HG03575 (cell line): ENCODE measurements around the gene SNAP29.
"Not testable (repeated sequence)": the region's sequence is repeated elsewhere in the genome, so short reads cannot be mapped to it uniquely, and the experiment has no call there.

Experiments
- ATAC-seq: cut with Tn5 transposase; IDR thresholded peaks from one replicate; pipeline ENCODE4 v1.9.1; 2021; ENCODE audit not compliant: unreplicated experiment, insufficient number of reproducible peaks, low FRiP score; ENCODE audit errors: extremely low read depth

SNAP29 gene

DNA sequence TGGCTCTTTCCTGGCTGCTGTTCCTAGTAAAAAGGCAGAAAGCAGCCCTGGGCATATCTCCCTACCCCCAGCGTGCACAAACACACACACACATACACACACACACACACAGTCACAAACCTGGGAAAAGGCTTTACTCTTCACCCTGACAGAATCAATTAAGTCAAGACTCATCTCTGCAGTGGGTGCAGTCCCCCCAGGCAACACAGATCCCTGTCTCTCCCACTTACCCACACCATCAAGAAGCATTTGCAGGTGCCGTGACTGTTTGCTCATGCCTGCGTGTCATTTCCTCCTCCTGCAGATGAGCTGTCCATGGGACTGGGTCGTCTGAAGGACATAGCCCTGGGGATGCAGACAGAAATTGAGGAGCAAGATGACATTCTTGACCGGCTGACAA is 28.6 kb downstream of the SNAP29 start:
- ATAC-seq: no peak

- ATAC-seq: no peak
Measured at GRCh38 chr22:20889025-20889704, 30.4 kb downstream of the SNAP29 start.

DNA sequence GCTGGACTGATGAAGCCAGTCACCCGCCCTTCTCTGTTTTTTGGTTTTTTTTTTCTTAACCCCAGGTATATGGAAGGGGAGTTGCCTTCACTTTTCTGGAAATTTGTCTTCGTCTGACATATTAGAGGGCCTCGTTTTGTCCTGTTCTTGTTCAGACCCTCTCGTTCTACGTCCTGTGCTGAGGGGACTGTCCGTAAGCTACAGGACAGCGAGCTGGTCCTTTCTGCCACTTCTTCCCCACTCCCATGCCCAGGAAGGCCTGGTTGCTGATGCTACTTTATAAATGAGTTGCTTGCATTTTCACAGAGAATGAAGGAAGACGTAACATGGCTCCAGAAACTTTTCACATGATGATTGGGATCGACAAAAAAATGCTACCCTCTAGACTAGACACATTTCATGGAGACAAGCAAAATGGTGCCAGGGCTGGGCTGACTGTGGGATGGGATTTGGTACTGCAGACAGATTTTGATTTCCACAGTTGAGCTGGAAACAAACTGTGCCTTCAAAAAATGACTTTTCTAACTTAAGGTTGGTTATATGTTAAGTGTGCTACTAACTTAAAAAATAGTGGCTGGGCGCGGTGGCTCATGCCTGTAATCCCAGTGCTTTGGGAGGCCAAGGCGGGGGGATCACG is 31.2 kb downstream of the SNAP29 start:
- no peak for ATAC-seq

DNA sequence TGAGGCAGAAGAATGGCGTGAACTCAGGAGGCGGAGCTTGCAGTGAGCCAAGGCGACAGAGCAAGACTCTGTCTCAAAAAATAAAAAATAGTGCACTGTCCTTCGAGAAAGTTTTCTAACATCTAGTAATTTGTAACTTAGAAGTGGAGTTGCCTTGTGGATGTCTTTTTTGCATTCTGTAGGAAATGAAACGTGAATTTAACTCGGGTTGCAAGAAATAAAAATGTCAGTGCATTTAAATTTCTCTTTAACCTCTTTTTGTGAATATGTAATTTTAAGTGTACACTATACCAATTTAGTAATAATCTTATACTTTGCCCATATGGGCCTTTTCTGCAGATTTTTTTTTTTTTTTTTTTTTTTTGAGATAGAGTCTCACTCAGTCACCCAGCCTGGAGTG is 32.2 kb downstream of the SNAP29 start:
- ATAC-seq: no peak

- ATAC-seq: not testable (repeated sequence)
Measured at GRCh38 chr22:20897737-20898136, 38.9 kb downstream of the SNAP29 start.

DNA sequence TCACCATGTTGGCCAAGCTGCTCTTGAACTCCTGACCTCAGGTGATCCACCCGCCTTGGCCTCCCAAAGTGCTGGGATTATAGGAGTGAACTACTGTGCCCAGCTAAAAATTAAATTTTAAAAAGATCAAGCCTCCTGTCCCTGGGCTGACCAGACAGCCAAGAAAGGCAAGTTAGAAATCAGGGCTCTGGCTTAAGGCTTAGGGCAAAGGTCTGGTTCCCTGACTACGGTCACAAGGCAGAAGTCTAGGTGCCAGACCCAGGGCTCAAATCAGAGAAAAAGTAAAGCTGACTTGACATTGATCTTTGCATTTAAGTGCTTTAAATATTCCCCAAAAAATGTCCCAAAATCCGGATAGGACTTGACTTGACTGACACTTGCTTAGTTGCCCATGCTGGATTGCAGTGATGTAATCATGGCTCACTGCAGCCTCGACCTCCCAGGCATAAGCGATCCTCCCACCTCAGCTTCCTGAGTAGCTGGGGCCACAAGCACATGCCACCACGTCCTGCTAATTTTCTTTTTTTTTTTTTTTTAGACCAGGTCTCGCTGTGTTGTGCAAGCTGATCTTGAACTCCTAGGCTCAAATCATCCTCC is 41.1 kb downstream of the SNAP29 start:
- ATAC-seq: no peak

- ATAC-seq: not testable (repeated sequence)
Measured at GRCh38 chr22:20901093-20902033, 42.6 kb downstream of the SNAP29 start.

DNA sequence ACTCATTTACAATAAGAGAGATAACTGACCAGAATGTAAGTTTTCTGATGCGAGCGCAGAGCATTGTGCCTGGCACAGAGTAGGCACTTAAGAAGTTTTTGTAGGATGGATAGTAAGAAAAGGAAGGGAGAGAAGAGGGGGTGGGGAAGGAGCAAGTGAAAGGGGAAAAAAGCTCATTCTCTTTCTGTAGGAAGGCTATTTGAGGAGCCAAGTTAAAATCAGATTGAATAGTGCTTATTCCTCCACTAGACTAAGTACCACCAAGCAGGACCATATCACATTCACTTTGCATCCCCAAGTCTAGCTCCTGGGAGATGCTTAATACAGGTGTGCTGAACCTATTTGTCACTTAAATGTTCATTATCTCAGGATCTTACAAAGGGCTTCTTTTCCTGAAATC is 44.3 kb downstream of the SNAP29 start:
- ATAC-seq: no peak

DNA sequence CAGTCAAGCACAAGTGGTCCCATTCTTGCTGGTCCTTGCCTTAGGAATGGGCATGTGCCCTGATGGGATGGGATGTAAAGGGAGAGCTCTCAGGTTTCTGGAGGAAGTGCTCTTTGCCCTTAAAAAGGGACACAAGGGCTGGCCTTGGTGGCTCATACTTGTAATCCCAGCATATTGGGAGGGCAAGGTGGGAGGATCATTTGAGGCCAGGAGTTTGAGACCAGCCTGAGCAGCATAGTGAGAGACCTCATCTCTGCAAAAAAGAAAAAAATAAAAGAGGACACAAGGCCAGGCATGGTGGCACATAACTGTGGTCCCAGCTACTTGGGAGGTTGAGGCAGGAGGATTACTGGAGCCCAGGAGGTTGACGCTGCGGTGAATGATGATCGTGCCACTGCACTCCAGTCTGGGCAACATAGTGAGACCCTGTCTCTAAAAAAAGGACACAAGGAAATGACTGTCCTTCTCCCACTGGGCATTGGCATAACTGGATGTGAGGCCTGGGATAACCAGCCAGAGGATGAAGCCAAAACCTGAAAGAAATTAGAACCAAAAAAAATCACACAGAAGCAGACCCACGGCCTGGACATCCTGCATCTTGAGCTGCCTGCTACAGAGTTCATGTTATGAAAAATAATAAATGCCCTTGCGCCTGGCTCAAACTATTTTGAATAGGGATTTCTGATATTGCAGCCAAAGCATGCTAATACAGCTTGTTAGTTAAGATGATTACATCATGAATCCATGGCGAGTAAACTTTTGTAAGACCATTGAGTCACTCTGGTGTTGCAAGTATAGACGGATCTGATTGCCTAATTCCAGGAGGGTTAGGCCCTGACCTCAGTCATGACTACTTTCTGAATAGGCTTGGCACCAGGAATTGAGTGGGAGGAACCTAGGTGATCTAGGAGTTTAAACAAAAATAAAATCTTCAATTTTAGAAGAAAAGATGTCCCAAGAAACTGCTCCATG is 45.5 kb downstream of the SNAP29 start:
- no peak for ATAC-seq

GRCh38 chr22:20904980-20905355 is 46.2 kb downstream of the SNAP29 start:
- ATAC-seq: no peak

GRCh38 chr22:20905415-20906386 is 46.9 kb downstream of the SNAP29 start:
- ATAC-seq: no peak

- no peak for ATAC-seq
Measured at GRCh38 chr22:20906387-20906767, 47.6 kb downstream of the SNAP29 start.

GRCh38 chr22:20908717-20909116 is 49.9 kb downstream of the SNAP29 start:
- ATAC-seq: not testable (repeated sequence)

GRCh38 chr22:20909543-20910303 is 50.9 kb downstream of the SNAP29 start:
- no peak for ATAC-seq

- no peak for ATAC-seq
Measured at GRCh38 chr22:20912494-20912893, 53.7 kb downstream of the SNAP29 start.

DNA sequence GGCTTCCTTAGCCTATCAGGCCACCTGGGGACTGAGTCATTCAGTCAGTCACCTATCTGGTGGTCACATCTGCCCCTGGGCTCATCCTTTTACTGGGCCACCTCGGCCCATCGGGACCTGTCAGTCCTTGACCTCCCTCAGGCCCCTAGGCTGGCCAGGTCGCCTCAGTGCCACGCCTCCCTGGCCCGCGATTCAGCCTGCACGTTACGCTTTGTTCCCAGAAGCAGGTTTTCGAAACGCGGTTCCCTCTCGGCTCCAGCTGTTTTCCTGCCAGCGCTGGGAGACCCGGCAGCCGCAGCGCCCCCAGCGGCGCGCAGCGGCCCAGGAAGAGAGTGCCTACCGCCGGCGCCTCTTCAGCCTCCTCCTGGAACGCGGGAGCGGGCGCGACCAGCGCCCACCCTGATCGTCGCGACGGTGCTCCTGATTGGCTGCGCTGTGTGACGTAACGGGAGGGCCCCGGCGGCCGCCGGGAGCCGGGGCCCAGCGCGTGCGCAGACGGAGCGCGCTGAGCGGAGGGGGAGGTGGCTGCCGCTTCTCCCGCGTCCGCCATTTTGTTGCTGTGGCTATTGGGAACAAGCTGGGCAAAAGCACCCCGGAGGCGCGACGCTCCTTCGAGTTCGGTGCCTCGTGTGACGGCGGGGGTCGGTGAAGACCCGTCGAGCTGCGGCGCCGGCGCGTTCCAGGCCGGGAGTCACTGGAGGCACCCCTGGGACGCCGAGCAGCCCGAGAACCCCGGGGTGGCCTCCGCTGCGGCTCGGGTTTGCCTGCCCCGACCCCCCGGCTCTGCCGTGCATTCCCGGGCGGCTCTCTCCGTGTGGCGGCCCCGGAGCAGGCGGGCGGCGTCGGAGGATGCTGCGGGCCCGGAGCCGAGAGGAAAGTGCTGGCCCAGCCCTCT is 58.4 kb downstream of the SNAP29 start, which contains the start of gene CRKL:
TSS of gene CRKL (plus strand) at position 492 of the 895 bp plus-strand sequence. CDS start 528 bp downstream, outside the sequence.
- ATAC-seq: peak; percentile 31
